ENCODE results near the gene INPPL1. TPM values are rescaled to one million over a fixed set of nuclear protein-coding genes. Genes with fewer than 3 reads are reported as not detected.

INPPL1 gene
- total and polyA plus RNA-seq, 2 donors (not counting 1 experiment from before 2014, with no cell fraction given) = 205 to 208 TPM

- no peak overlapping the region for H3K27ac Mint-ChIP-seq
- CTCF ChIA-PET = no interaction called here
Measured at GRCh38 chr11:72283947-72284346, 59.4 kb downstream of the INPPL1 start.

GRCh38 chr11:72287293-72287692 lies 62.7 kb downstream of the INPPL1 start:
- H3K27me3 Mint-ChIP-seq = peaks cover 14% of the 10 kb centered on the region
- Histone ChIP-seq H4K20me1 (ENCODE audit: control insufficient read depth, insufficient read depth, low read length, poor library complexity, severe bottlenecking) (no peaks in the 10 kb centered on the region), H3K27ac (ENCODE audit: low read length in 2 of 2) (no peak overlapping the region), H3K9me3 (ENCODE audit: control extremely low read depth in 1 of 3, control insufficient read depth in 2 of 3, insufficient read depth in 1 of 3, low read length in 2 of 3) (no peaks in the 10 kb centered on the region), H3K4me2 (replicated peaks; ENCODE audit: low read depth, low read length, poor library complexity, severe bottlenecking) (no peak overlapping the region), H2AFZ (ENCODE audit: insufficient read depth, low read depth, low read length, poor library complexity, severe bottlenecking) (no peak overlapping the region), H3K36me3 (replicated peaks in 1 of 2; ENCODE audit: control extremely low read depth in 1 of 2, control insufficient read depth in 1 of 2, extremely low read depth in 1 of 2, insufficient read depth in 2 of 2, low read length in 1 of 2) (no peaks in the 10 kb centered on the region), H3K9ac (ENCODE audit: low read length) (no peak overlapping the region), H3K4me3 (ENCODE audit: control extremely low read depth in 1 of 5, extremely low read depth in 1 of 5, insufficient read depth in 1 of 5, low read depth in 2 of 5, low read length in 4 of 5) (no peak overlapping the region), H3K27me3 (replicated peaks in 1 of 4; ENCODE audit: control extremely low read depth in 1 of 4, control insufficient read depth in 3 of 4, insufficient read depth in 4 of 4, low read length in 3 of 4) (peaks cover 0 to 6% (median 5%) of the 10 kb centered on the region in 4 experiments), H3K79me2 (ENCODE audit: control insufficient read depth, insufficient read depth, low read length) (no peaks in the 10 kb centered on the region), H3K4me1 (ENCODE audit: control insufficient read depth in 2 of 2, insufficient read depth in 2 of 2, low read length in 2 of 2) (no peaks in the 10 kb centered on the region)
- ChIA-PET CTCF (interaction anchor here (3.6 kb wide), 1 partner anchor 125 kb away, joined by 13 read pairs; no protein-coding TSS in a partner anchor), POLR2A (no interaction called here)
- no peak for ATAC-seq (ENCODE audit: low read depth)
- no peak overlapping the region for H3K4me3 Mint-ChIP-seq
- intact Hi-C loops (cut with micrococcal nuclease) = no loop called here
- no peak overlapping the region for H3K27ac Mint-ChIP-seq
- no peak for DNase-seq
- TF ChIP-seq EZH2 (IDR thresholded peaks at IDR 0.05; ENCODE audit: borderline replicate concordance, insufficient read depth, low read depth, low read length, poor library complexity, severe bottlenecking) = no peak
- no peak for TF ChIP-seq CTCF (IDR thresholded peaks at IDR 0.05)
- no peaks in the 10 kb centered on the region for H3K4me1 Mint-ChIP-seq
- WGBS (ENCODE audit: insufficient coverage) = no CpG with 5 or more reads among the region's 2 CpGs
- H3K9me3 Mint-ChIP-seq (ENCODE audit: insufficient read depth) = no peaks in the 10 kb centered on the region

More at GRCh38 chr11:72283947-72284346, 59.4 kb downstream of the INPPL1 start:
- no peaks in the 10 kb centered on the region for H3K79me2 ChIP-seq (ENCODE audit: control insufficient read depth, insufficient read depth, low read length)
- H3K4me1 ChIP-seq (ENCODE audit: control insufficient read depth in 2 of 2, insufficient read depth in 2 of 2, low read length in 2 of 2) = no peaks in the 10 kb centered on the region
- POLR2A ChIA-PET = no interaction called here
- H3K9me3 Mint-ChIP-seq (ENCODE audit: insufficient read depth) = no peaks in the 10 kb centered on the region
- no peak overlapping the region for H3K4me2 ChIP-seq (replicated peaks; ENCODE audit: low read depth, low read length, poor library complexity, severe bottlenecking)
- peaks cover 0 to 6% (median 5%) of the 10 kb centered on the region in 4 experiments for H3K27me3 ChIP-seq (replicated peaks in 1 of 4; ENCODE audit: control extremely low read depth in 1 of 4, control insufficient read depth in 3 of 4, insufficient read depth in 4 of 4, low read length in 3 of 4)
- TF ChIP-seq EZH2 (IDR thresholded peaks at IDR 0.05; ENCODE audit: borderline replicate concordance, insufficient read depth, low read depth, low read length, poor library complexity, severe bottlenecking) (no peak), CTCF (IDR thresholded peaks at IDR 0.05) (no peak)
- H3K9ac ChIP-seq (ENCODE audit: low read length) = no peak overlapping the region
- H3K9me3 ChIP-seq (ENCODE audit: control extremely low read depth in 1 of 3, control insufficient read depth in 2 of 3, insufficient read depth in 1 of 3, low read length in 2 of 3) = no peaks in the 10 kb centered on the region
- intact Hi-C loops (cut with micrococcal nuclease) = no loop called here
- ATAC-seq (ENCODE audit: low read depth) (no peak), DNase-seq (no peak)
- H2AFZ ChIP-seq (ENCODE audit: insufficient read depth, low read depth, low read length, poor library complexity, severe bottlenecking) = no peak overlapping the region
- H3K36me3 ChIP-seq (replicated peaks in 1 of 2; ENCODE audit: control extremely low read depth in 1 of 2, control insufficient read depth in 1 of 2, extremely low read depth in 1 of 2, insufficient read depth in 2 of 2, low read length in 1 of 2) = no peaks in the 10 kb centered on the region
- no peak overlapping the region for H3K27ac ChIP-seq (ENCODE audit: low read length in 2 of 2)
- H3K4me1 Mint-ChIP-seq = no peaks in the 10 kb centered on the region
- no peaks in the 10 kb centered on the region for H4K20me1 ChIP-seq (ENCODE audit: control insufficient read depth, insufficient read depth, low read length, poor library complexity, severe bottlenecking)
- H3K4me3 Mint-ChIP-seq = no peak overlapping the region
- no peak overlapping the region for H3K4me3 ChIP-seq (ENCODE audit: control extremely low read depth in 1 of 5, extremely low read depth in 1 of 5, insufficient read depth in 1 of 5, low read depth in 2 of 5, low read length in 4 of 5)
- peaks cover 20% of the 10 kb centered on the region for H3K27me3 Mint-ChIP-seq
- 100% methylated on average over 1 of the region's 2 CpGs for WGBS (ENCODE audit: insufficient coverage)

Other genes with a start within 250 kb of the INPPL1 start
- gene IL18BP, start 225.9 kb upstream of the INPPL1 start, total RNA-seq = 25.9 and 30.7 TPM in 2 replicates
- gene IL18BP, start 225.9 kb upstream of the INPPL1 start, polyA plus RNA-seq = 23.3 and 37.3 TPM in 2 replicates
- gene NUMA1, start 144.2 kb upstream of the INPPL1 start, total RNA-seq = 297 and 300 TPM in 2 replicates
- gene NUMA1, start 144.2 kb upstream of the INPPL1 start, polyA plus RNA-seq = 168 and 186 TPM in 2 replicates
- gene LRRC51, start 143.9 kb upstream of the INPPL1 start, total RNA-seq = 5.5 and 7.7 TPM in 2 replicates
- gene LRRC51, start 143.9 kb upstream of the INPPL1 start, polyA plus RNA-seq = 1.3 and 1.4 TPM in 2 replicates
- 71.0 and 78.4 TPM in 2 replicates for gene LAMTOR1, start 121.5 kb upstream of the INPPL1 start, total RNA-seq
- 71.6 and 104 TPM in 2 replicates for gene LAMTOR1, start 121.5 kb upstream of the INPPL1 start, polyA plus RNA-seq
- gene TOMT, start 118.8 kb upstream of the INPPL1 start, total RNA-seq = not detected in 2 replicates
- not detected in 2 replicates for gene TOMT, start 118.8 kb upstream of the INPPL1 start, polyA plus RNA-seq
- gene ANAPC15, start 112.1 kb upstream of the INPPL1 start, total RNA-seq = 27.1 and 29.2 TPM in 2 replicates
- 27.7 and 30.0 TPM in 2 replicates for gene ANAPC15, start 112.1 kb upstream of the INPPL1 start, polyA plus RNA-seq
- not detected in 2 replicates for gene FOLR3, start 89.0 kb upstream of the INPPL1 start, total RNA-seq
- gene FOLR3, start 89.0 kb upstream of the INPPL1 start, polyA plus RNA-seq = 0.10 and 0.17 TPM in 2 replicates
- not detected in 2 replicates for gene FOLR1, start 32.6 kb upstream of the INPPL1 start, total RNA-seq
- not detected in 2 replicates for gene FOLR1, start 32.6 kb upstream of the INPPL1 start, polyA plus RNA-seq
- 0.75 and 1.5 TPM in 2 replicates for gene FOLR2, start 8.0 kb upstream of the INPPL1 start, total RNA-seq
- 0.50 and 4.7 TPM in 2 replicates for gene FOLR2, start 8.0 kb upstream of the INPPL1 start, polyA plus RNA-seq
- not detected in 2 replicates for gene PHOX2A, start 19.4 kb downstream of the INPPL1 start, total RNA-seq
- gene PHOX2A, start 19.4 kb downstream of the INPPL1 start, polyA plus RNA-seq = not detected in 2 replicates
- 18.1 and 20.1 TPM in 2 replicates for gene CLPB, start 209.8 kb downstream of the INPPL1 start, total RNA-seq
- 3.8 and 4.2 TPM in 2 replicates for gene CLPB, start 209.8 kb downstream of the INPPL1 start, polyA plus RNA-seq